ENCODE data around the gene EML4.

DNA sequence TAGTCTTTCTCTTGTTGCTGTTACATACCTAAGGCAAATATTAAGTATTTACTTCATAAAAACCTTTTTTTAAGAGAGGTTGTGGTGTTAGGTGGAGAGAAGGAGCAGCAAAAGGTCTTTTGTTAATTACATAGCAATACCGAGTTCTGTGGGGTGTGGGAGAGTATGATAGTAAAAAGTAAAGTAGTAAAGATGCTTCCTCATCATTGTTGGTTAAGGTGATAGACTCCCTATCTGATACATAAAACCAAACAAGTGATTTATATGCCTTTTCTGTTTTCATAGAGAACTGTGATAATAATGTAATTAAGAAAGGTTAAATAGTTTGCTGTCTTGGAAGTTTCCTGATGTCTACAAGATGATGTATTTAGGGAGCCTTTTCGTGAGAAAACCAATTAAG, 75.4 kb downstream of the EML4 start:
- TF ChIP-seq, protein P1, sequence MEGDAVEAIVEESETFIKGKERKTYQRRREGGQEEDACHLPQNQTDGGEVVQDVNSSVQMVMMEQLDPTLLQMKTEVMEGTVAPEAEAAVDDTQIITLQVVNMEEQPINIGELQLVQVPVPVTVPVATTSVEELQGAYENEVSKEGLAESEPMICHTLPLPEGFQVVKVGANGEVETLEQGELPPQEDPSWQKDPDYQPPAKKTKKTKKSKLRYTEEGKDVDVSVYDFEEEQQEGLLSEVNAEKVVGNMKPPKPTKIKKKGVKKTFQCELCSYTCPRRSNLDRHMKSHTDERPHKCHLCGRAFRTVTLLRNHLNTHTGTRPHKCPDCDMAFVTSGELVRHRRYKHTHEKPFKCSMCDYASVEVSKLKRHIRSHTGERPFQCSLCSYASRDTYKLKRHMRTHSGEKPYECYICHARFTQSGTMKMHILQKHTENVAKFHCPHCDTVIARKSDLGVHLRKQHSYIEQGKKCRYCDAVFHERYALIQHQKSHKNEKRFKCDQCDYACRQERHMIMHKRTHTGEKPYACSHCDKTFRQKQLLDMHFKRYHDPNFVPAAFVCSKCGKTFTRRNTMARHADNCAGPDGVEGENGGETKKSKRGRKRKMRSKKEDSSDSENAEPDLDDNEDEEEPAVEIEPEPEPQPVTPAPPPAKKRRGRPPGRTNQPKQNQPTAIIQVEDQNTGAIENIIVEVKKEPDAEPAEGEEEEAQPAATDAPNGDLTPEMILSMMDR (conservative IDR thresholded peaks at IDR 0.05; ENCODE audit: low read length), result no peak
- TF ChIP-seq EZH2phosphoT487 (IDR thresholded peaks at IDR 0.05; ENCODE audit: borderline replicate concordance, low read depth, low read length), result no peak
